ENCODE data around the gene TJP3.

TJP3 gene

GRCh38 chr19:3690551-3691371 lies 17.4 kb upstream of the TJP3 start:
- DNase-seq (ENCODE audit: low read depth in 2 of 2) = no peak

- no peak for DNase-seq (ENCODE audit: low read depth in 2 of 2)
Measured at GRCh38 chr19:3691372-3691716, 16.8 kb upstream of the TJP3 start.

GRCh38 chr19:3691726-3692125 lies 16.5 kb upstream of the TJP3 start:
- DNase-seq (ENCODE audit: low read depth in 2 of 2) = no peak

- no peak for DNase-seq (ENCODE audit: low read depth in 2 of 2)
Measured at GRCh38 chr19:3692141-3693024, 15.8 kb upstream of the TJP3 start.

- no peak for DNase-seq (ENCODE audit: low read depth in 2 of 2)
Measured at GRCh38 chr19:3693025-3693925, 14.9 kb upstream of the TJP3 start.

- DNase-seq (ENCODE audit: low read depth in 2 of 2) = no peak
Measured at GRCh38 chr19:3694361-3695123, 13.6 kb upstream of the TJP3 start.

- no peak for DNase-seq (ENCODE audit: low read depth in 2 of 2)
Measured at GRCh38 chr19:3695124-3695733, 13.0 kb upstream of the TJP3 start.

GRCh38 chr19:3695986-3696659 lies 12.1 kb upstream of the TJP3 start:
- no peak for DNase-seq (ENCODE audit: low read depth in 2 of 2)

GRCh38 chr19:3696660-3696995 lies 11.6 kb upstream of the TJP3 start:
- DNase-seq (ENCODE audit: low read depth in 2 of 2) = no peak

GRCh38 chr19:3697094-3697493 lies 11.1 kb upstream of the TJP3 start:
- no peak for DNase-seq (ENCODE audit: low read depth in 2 of 2)

GRCh38 chr19:3697671-3698385 lies 10.4 kb upstream of the TJP3 start:
- no peak for DNase-seq (ENCODE audit: low read depth in 2 of 2)

- no peak for DNase-seq (ENCODE audit: low read depth in 2 of 2)
Measured at GRCh38 chr19:3698386-3698950, 9.7 kb upstream of the TJP3 start.

- no peak for DNase-seq (ENCODE audit: low read depth in 2 of 2)
Measured at GRCh38 chr19:3698974-3699740, 9.0 kb upstream of the TJP3 start.

GRCh38 chr19:3699741-3700241 lies 8.4 kb upstream of the TJP3 start:
- DNase-seq (ENCODE audit: low read depth in 2 of 2) = no peak

- peak; percentile 32 to 37 for DNase-seq (ENCODE audit: low read depth in 2 of 2)
Measured at GRCh38 chr19:3700242-3701032, 7.7 kb upstream of the TJP3 start, which contains the start of gene PIP5K1C. PIP5K1C (minus strand) TSS chr19:3700468; CDS start chr19:3700390, 78 bp downstream.

GRCh38 chr19:3701200-3701599 lies 7.0 kb upstream of the TJP3 start:
- no peak for DNase-seq (ENCODE audit: low read depth in 2 of 2)

- DNase-seq (ENCODE audit: low read depth in 2 of 2) = no peak
Measured at GRCh38 chr19:3707868-3708206, 347 bp upstream of the TJP3 start.

Data from fibroblast of skin of left biceps (primary cell).